ENCODE measurements around the gene PLET1. TPM values are rescaled to one million over a fixed set of nuclear protein-coding genes. Genes with fewer than 3 reads are reported as not detected.

Gene PLET1
- total RNA-seq, 3 donors from 2014 or later (not counting 1 experiment from before 2014, with no cell fraction given) = not detected

DNA sequence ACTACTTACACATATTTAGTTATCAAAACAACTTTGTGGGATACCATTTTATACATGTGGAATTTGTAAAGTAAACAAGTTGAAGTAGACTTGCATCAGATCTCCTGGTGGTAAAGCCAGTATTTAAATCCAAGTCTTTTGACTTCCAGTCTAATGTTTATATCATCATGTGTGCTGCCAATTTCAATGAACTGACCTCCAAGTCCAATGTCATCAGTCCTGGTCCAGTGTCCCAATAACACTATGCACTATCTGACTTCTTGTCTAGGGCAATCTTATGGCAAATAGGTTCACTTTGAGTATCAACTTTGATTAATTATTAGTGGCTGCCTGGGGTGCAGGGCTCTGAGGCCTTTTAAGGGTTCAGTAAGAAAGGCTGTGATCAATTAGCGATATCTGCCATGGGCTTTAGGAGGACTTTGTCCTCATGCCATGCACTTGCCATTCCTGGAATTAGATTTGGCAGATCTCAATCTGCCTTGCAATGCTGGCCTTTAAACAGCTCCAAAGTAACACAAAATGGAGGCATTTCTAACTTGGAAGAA is 44.0 kb downstream of the PLET1 start:
- H3K27ac Mint-ChIP-seq = no peak overlapping the region
- TF ChIP-seq, protein P1, sequence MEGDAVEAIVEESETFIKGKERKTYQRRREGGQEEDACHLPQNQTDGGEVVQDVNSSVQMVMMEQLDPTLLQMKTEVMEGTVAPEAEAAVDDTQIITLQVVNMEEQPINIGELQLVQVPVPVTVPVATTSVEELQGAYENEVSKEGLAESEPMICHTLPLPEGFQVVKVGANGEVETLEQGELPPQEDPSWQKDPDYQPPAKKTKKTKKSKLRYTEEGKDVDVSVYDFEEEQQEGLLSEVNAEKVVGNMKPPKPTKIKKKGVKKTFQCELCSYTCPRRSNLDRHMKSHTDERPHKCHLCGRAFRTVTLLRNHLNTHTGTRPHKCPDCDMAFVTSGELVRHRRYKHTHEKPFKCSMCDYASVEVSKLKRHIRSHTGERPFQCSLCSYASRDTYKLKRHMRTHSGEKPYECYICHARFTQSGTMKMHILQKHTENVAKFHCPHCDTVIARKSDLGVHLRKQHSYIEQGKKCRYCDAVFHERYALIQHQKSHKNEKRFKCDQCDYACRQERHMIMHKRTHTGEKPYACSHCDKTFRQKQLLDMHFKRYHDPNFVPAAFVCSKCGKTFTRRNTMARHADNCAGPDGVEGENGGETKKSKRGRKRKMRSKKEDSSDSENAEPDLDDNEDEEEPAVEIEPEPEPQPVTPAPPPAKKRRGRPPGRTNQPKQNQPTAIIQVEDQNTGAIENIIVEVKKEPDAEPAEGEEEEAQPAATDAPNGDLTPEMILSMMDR (IDR thresholded peaks at IDR 0.05) = no peak
- Histone ChIP-seq H3K27me3 (ENCODE audit: control insufficient read depth, insufficient read depth, low read length) (no peaks in the 10 kb centered on the region), H3K4me1 (ENCODE audit: control insufficient read depth, insufficient read depth, low read length) (no peaks in the 10 kb centered on the region), H3K36me3 (ENCODE audit: control insufficient read depth, insufficient read depth, low read length) (no peaks in the 10 kb centered on the region), H3K9me3 (ENCODE audit: control insufficient read depth, insufficient read depth, low read length) (no peaks in the 10 kb centered on the region), H3K27ac (ENCODE audit: low read length) (no peak overlapping the region), H3K4me3 (ENCODE audit: low read length) (no peak overlapping the region)
- no peaks in the 10 kb centered on the region for H3K9me3 Mint-ChIP-seq
- no peaks in the 10 kb centered on the region for H3K27me3 Mint-ChIP-seq (ENCODE audit: low read depth in 2 of 2)
- 95% methylated on average over 1 of the region's 1 CpG for WGBS (ENCODE audit: insufficient coverage)
- ATAC-seq (no peak), DNase-seq (no peak)
- no peak overlapping the region for H3K4me3 Mint-ChIP-seq
- peaks cover 0 to 6% of the 10 kb centered on the region in 2 donors for H3K4me1 Mint-ChIP-seq
- intact Hi-C loops (cut with micrococcal nuclease) = no loop called here
- no peaks in the 10 kb centered on the region for H3K36me3 Mint-ChIP-seq

DNA sequence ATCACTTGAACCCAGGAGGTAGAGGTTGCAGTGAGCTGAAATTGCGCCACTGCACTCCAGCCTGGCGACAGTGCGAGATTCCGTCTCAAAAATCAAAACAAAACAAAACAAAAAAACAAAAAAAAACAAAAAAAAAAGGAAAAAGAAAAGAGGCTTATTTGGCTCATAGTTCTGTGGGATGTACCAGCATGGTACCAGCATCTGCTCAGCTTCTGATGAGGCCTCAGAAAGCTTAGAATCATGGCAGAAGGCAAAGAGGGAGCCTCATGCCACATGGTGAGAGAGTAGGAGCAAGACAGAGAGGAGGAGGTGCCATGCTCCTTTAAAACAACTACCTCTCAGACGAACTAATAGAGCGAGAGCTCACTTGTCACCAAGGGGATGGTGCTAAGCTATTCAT is 45.0 kb downstream of the PLET1 start:
- Histone ChIP-seq H3K27ac (ENCODE audit: low read length) (no peak overlapping the region), H3K9me3 (ENCODE audit: control insufficient read depth, insufficient read depth, low read length) (no peaks in the 10 kb centered on the region), H3K4me1 (ENCODE audit: control insufficient read depth, insufficient read depth, low read length) (no peaks in the 10 kb centered on the region), H3K36me3 (ENCODE audit: control insufficient read depth, insufficient read depth, low read length) (no peaks in the 10 kb centered on the region), H3K27me3 (ENCODE audit: control insufficient read depth, insufficient read depth, low read length) (no peaks in the 10 kb centered on the region), H3K4me3 (ENCODE audit: low read length) (no peak overlapping the region)
- no peak for ATAC-seq
- Mint-ChIP-seq H3K27me3 (ENCODE audit: low read depth in 2 of 2) (no peaks in the 10 kb centered on the region), H3K4me3 (no peak overlapping the region), H3K9me3 (no peaks in the 10 kb centered on the region), H3K36me3 (no peaks in the 10 kb centered on the region), H3K27ac (no peak overlapping the region), H3K4me1 (peaks cover 0 to 6% of the 10 kb centered on the region in 2 donors)
- TF ChIP-seq, protein P1 (IDR thresholded peaks at IDR 0.05) = no peak
- no peak for DNase-seq
- WGBS (ENCODE audit: insufficient coverage) = 93% methylated on average over 2 of the region's 6 CpGs
- intact Hi-C loops (cut with micrococcal nuclease) = no loop called here

DNA sequence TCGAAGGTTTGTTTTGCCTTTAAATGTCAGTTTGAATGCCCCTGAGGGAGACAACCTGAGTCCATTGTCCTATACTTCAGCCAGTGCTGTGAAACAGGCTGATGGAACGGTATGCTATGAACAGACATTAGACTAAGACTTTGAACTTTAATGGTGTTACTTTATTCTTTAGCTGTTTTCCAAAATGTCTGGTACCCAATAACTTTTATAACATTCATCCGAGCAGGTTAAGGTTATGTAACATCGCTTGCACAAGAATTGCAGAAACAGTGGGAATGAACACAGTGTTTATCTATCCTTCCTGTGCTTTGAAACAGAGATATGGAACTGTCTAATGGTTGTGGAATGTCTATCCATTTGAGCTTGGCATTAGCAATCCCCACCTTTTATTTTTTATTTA is 46.9 kb downstream of the PLET1 start:
- no peaks in the 10 kb centered on the region for H3K36me3 ChIP-seq (ENCODE audit: control insufficient read depth, insufficient read depth, low read length)
- WGBS (ENCODE audit: insufficient coverage) = 89% methylated on average over 4 of the region's 4 CpGs
- no peak overlapping the region for H3K27ac Mint-ChIP-seq
- no peaks in the 10 kb centered on the region for H3K36me3 Mint-ChIP-seq
- H3K27me3 ChIP-seq (ENCODE audit: control insufficient read depth, insufficient read depth, low read length) = no peaks in the 10 kb centered on the region
- TF ChIP-seq, protein P1 (IDR thresholded peaks at IDR 0.05) = no peak
- H3K9me3 Mint-ChIP-seq = no peaks in the 10 kb centered on the region
- H3K9me3 ChIP-seq (ENCODE audit: control insufficient read depth, insufficient read depth, low read length) = no peaks in the 10 kb centered on the region
- no peaks in the 10 kb centered on the region for H3K27me3 Mint-ChIP-seq (ENCODE audit: low read depth in 2 of 2)
- no peaks in the 10 kb centered on the region for H3K4me1 ChIP-seq (ENCODE audit: control insufficient read depth, insufficient read depth, low read length)
- H3K27ac ChIP-seq (ENCODE audit: low read length) = no peak overlapping the region
- H3K4me3 Mint-ChIP-seq = no peak overlapping the region
- no peaks in the 10 kb centered on the region for H3K4me1 Mint-ChIP-seq
- DNase-seq = no peak
- intact Hi-C loops (cut with micrococcal nuclease) = no loop called here
- H3K4me3 ChIP-seq (ENCODE audit: low read length) = no peak overlapping the region
- ATAC-seq = no peak

DNA sequence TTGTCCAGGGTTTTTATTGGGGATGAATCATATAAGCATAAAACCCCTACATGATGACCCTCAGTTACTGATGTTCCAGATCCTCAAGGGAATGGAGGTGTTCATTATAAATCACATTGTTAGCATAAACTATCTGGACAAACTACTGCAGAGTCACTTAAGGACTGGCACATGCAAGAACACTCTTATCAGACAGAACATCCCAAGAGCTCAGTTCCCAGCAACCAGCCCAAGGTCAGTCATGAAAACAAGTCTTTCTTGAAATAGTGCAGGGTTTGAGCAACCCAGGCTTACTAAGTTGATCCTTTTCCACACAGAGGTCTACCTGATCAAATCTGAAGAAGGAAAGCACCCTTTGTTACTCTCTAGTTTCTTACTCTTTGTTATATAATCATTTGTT is 48.0 kb downstream of the PLET1 start:
- no peaks in the 10 kb centered on the region for H3K9me3 Mint-ChIP-seq
- intact Hi-C loops (cut with micrococcal nuclease) = loop anchor here (1.0 kb wide), 1 partner anchor 14 kb away; the partner anchor contains the start of gene PTS
- ATAC-seq = no peak

More for the DNA sequence above, 48.0 kb downstream of the PLET1 start:
- H3K4me3 Mint-ChIP-seq = no peak overlapping the region
- Histone ChIP-seq H3K4me1 (ENCODE audit: control insufficient read depth, insufficient read depth, low read length) (no peaks in the 10 kb centered on the region), H3K9me3 (ENCODE audit: control insufficient read depth, insufficient read depth, low read length) (no peaks in the 10 kb centered on the region), H3K36me3 (ENCODE audit: control insufficient read depth, insufficient read depth, low read length) (no peaks in the 10 kb centered on the region), H3K27me3 (ENCODE audit: control insufficient read depth, insufficient read depth, low read length) (no peaks in the 10 kb centered on the region), H3K27ac (ENCODE audit: low read length) (no peak overlapping the region), H3K4me3 (ENCODE audit: low read length) (no peak overlapping the region)
- H3K36me3 Mint-ChIP-seq = no peaks in the 10 kb centered on the region
- no peaks in the 10 kb centered on the region for H3K27me3 Mint-ChIP-seq (ENCODE audit: low read depth in 2 of 2)
- no peak for DNase-seq
- no peaks in the 10 kb centered on the region for H3K4me1 Mint-ChIP-seq
- TF ChIP-seq, protein P1 (IDR thresholded peaks at IDR 0.05) = no peak
- H3K27ac Mint-ChIP-seq = no peak overlapping the region
